ENCODE measurements around the gene ERBB3. TPM values are rescaled to one million over a fixed set of nuclear protein-coding genes. Genes with fewer than 3 reads are reported as not detected.

The ERBB3 gene
- total and polyA plus RNA-seq, 2 of the 8 experiments (the other 6 are each of a cell fraction or from before 2014, with no cell fraction given), result 33.9 to 52.4 TPM

DNA sequence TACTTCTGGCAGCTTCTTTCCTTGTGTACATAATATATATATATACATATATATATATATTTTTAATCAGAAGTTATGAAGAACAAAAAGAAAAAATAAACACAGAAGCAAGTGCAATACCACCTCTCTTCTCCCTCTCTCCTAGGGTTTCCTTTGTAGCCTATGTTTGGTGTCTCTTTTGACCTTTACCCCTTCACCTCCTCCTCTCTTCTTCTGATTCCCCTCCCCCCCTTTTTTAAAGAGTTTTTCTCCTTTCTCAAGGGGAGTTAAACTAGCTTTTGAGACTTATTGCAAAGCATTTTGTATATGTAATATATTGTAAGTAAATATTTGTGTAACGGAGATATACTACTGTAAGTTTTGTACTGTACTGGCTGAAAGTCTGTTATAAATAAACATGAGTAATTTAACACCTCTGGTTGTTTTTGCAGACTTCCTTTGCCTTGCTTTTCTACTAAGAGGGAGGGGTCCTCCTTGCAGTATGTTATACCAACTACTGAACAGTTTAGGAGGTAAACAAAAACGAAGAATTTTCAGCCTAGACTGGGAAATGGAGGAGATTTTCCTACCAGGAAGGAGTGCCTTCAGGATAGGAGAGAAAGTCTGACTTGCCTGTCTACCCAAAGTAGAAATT is 41.8 kb upstream of the ERBB3 start:
- DNase-seq (ENCODE audit: low read depth in 1 of 2, low spot score in 2 of 2) (no peak), FAIRE-seq (no peak)
- Histone ChIP-seq H3K14ac (ENCODE audit: insufficient read length) (no peak overlapping the region), H3K79me1 (ENCODE audit: low read depth, low read length) (no peaks in the 10 kb centered on the region), H2BK15ac (ENCODE audit: low read length) (no peak overlapping the region), H3K4ac (replicated peaks; ENCODE audit: insufficient read length, low read depth, low read length) (no peak overlapping the region), H2BK12ac (ENCODE audit: low read depth, low read length) (no peak overlapping the region), H2BK20ac (ENCODE audit: low read length) (no peak overlapping the region), H4K8ac (ENCODE audit: extremely low read depth, insufficient read depth, low read length) (no peak overlapping the region), H3K4me3 (ENCODE audit: extremely low read depth in 1 of 4, insufficient read depth in 2 of 4, low read depth in 3 of 4, low read length in 4 of 4) (no peak overlapping the region), H3K18ac (ENCODE audit: extremely low read depth, low read length) (no peak overlapping the region), H4K91ac (replicated peaks; ENCODE audit: insufficient read length, low read length) (no peak overlapping the region), H2AK5ac (ENCODE audit: low read depth, low read length) (no peak overlapping the region), H3K56ac (replicated peaks; ENCODE audit: insufficient read length, low read depth, low read length) (no peak overlapping the region), H2BK5ac (ENCODE audit: low read depth, low read length) (no peak overlapping the region), H3K27me3 (replicated peaks in 1 of 4; ENCODE audit: control insufficient read depth in 3 of 4, extremely low read depth in 1 of 4, insufficient read depth in 3 of 4, low read length in 3 of 4) (no peaks in the 10 kb centered on the region), H4K20me1 (replicated peaks in 1 of 2; ENCODE audit: control insufficient read depth in 1 of 2, insufficient read depth in 2 of 2, low read length in 2 of 2) (peaks cover 0 to 4% of the 10 kb centered on the region in 2 experiments), H3K4me1 (replicated peaks in 1 of 4; ENCODE audit: control insufficient read depth in 3 of 4, insufficient read depth in 4 of 4, low read length in 3 of 4) (peaks cover 0 to 4% (median 2%) of the 10 kb centered on the region in 4 experiments; a peak in 4 of 7 replicates), H3K23ac (ENCODE audit: insufficient read length) (no peak overlapping the region), H4K5ac (ENCODE audit: insufficient read length, low read depth, low read length) (no peak overlapping the region), H3K9me3 (ENCODE audit: insufficient read depth in 2 of 2, low read depth in 1 of 2, low read length in 1 of 2) (no peaks in the 10 kb centered on the region; a peak in 1 of 4 replicates), H3K27ac (ENCODE audit: low read depth, low read length) (no peak overlapping the region), H3K36me3 (ENCODE audit: control insufficient read depth in 2 of 4, insufficient read depth in 4 of 4, low read length in 3 of 4) (peaks cover 4 to 24% (median 14%) of the 10 kb centered on the region in 4 experiments; a peak in 5 of 8 replicates), H3K23me2 (ENCODE audit: low read depth, low read length) (peaks cover 4% of the 10 kb centered on the region), H3K79me2 (ENCODE audit: control insufficient read depth in 1 of 2, insufficient read depth in 2 of 2, low read length in 2 of 2) (peaks cover 5 to 12% of the 10 kb centered on the region in 2 experiments), H3K9ac (replicated peaks in 1 of 4; ENCODE audit: extremely low read depth in 1 of 4, low read depth in 3 of 4, low read length in 3 of 4) (no peak overlapping the region), H2BK120ac (replicated peaks; ENCODE audit: low read depth, low read length) (no peak overlapping the region), H3K4me2 (ENCODE audit: insufficient read depth in 1 of 2, low read depth in 2 of 2, low read length in 2 of 2) (no peak overlapping the region), H2AFZ (ENCODE audit: low read length) (no peak overlapping the region)
- WGBS, 2 experiments (ENCODE audit: extremely low coverage in 1 of 2, insufficient coverage in 1 of 2, insufficient read length in 1 of 2, insufficient replicate concordance in 2 of 2, low coverage in 1 of 2, low lambda C conversion rate in 2 of 2, missing lambda C conversion rate in 1 of 2), result 81% methylated on average over 2 of the region's 2 CpGs; no CpG with 5 or more reads in 1 of the 2 experiments
- CTCF ChIA-PET (ENCODE audit: partially characterized antibody), result interaction anchor here (0.6 to 5.1 kb wide), 4 partner anchors 8 to 1025 kb away, joined by 3 to 54 read pairs (median 4); partner anchors contain the start of gene SUOX
- POLR2A ChIA-PET (ENCODE audit: partially characterized antibody), result interaction anchor here (0.8 to 5.2 kb wide), 6 partner anchors 8 to 79 kb away, joined by 3 to 46 read pairs (median 4); partner anchors contain the start of genes IKZF4 and ZC3H10
- TF ChIP-seq POLR2AphosphoS5 (IDR thresholded peaks at IDR 0.05; ENCODE audit: low read depth, low read length), result no peak
- TF ChIP-seq RNF2 (IDR thresholded peaks at IDR 0.05; ENCODE audit: borderline replicate concordance, low read depth, low read length, missing control alignments, poor library complexity, severe bottlenecking), result no peak
- no peak for TF ChIP-seq ZNF274 (IDR thresholded peaks at IDR 0.05; ENCODE audit: borderline replicate concordance, extremely low read depth, low read length)
- no peak for TF ChIP-seq SP1 (IDR thresholded peaks at IDR 0.05; ENCODE audit: low read depth, low read length)
- no peak for TF ChIP-seq TAF1 (IDR thresholded peaks at IDR 0.05; ENCODE audit: low read depth, low read length)
- no peak for TF ChIP-seq EZH2 (IDR thresholded peaks at IDR 0.05; ENCODE audit: low read depth, low read length, severe bottlenecking)
- TF ChIP-seq TAF7 (optimal IDR thresholded peaks at IDR 0.05; ENCODE audit: borderline replicate concordance, low read depth, low read length), result no peak
- no peak for TF ChIP-seq KDM5A (IDR thresholded peaks at IDR 0.05; ENCODE audit: low read length)
- TF ChIP-seq NRF1 (IDR thresholded peaks at IDR 0.05; ENCODE audit: low read depth, low read length), result no peak
- TF ChIP-seq GABPA (IDR thresholded peaks at IDR 0.05; ENCODE audit: borderline replicate concordance, insufficient read depth, low read length), result no peak
- TF ChIP-seq TCF12 (IDR thresholded peaks at IDR 0.05; ENCODE audit: low read depth, low read length), result no peak
- TF ChIP-seq RAD21 (IDR thresholded peaks at IDR 0.05 in 1 of 2, conservative IDR thresholded peaks at IDR 0.05 in 1 of 2; ENCODE audit: low read depth in 2 of 2, low read length in 2 of 2), result no peak

Measured in H1 (cell line).